OCI-LY3 (cell line): ENCODE measurements around the gene PPP2R5C.

Experiments
- EZH2phosphoT487 ChIP-seq: fragments of 200-600 bp; shearing (Covaris generic); IDR thresholded peaks from 2 replicates; pipeline ENCODE4 v1.6.1; 2018; ENCODE audit warnings: antibody characterized with exemption, mixed run types, low read depth
- TF ChIP-seq, protein P1 (sequence below): fragments of 200-600, 300-600 bp; sonication (generic); IDR thresholded peaks from 2 replicates; pipeline ENCODE4 v1.5.1; 2014; ENCODE audit warnings: antibody characterized with exemption, low read length, low read depth

DNA sequence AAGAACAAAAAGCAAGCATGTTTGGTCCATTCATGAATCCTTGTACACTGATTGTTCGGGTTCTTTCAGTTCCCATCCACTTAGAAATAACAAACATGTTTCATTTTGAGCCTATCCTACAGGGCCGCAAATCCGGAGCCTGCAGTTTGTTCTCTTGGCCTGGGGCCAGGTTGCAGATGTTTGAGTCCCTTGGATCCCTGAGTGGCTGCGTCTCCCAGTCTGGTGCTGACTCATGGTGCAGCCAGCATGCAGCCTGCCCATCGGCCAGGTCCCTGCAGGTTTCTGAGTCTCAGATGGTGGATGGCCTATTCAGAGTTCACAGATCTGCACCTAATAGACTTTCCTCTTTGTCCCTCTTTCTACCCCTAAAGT, 201.0 kb downstream of the PPP2R5C start:
- TF ChIP-seq, protein P1, sequence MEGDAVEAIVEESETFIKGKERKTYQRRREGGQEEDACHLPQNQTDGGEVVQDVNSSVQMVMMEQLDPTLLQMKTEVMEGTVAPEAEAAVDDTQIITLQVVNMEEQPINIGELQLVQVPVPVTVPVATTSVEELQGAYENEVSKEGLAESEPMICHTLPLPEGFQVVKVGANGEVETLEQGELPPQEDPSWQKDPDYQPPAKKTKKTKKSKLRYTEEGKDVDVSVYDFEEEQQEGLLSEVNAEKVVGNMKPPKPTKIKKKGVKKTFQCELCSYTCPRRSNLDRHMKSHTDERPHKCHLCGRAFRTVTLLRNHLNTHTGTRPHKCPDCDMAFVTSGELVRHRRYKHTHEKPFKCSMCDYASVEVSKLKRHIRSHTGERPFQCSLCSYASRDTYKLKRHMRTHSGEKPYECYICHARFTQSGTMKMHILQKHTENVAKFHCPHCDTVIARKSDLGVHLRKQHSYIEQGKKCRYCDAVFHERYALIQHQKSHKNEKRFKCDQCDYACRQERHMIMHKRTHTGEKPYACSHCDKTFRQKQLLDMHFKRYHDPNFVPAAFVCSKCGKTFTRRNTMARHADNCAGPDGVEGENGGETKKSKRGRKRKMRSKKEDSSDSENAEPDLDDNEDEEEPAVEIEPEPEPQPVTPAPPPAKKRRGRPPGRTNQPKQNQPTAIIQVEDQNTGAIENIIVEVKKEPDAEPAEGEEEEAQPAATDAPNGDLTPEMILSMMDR: no peak
- no peak for TF ChIP-seq EZH2phosphoT487
